Fibroblast of the conjunctiva (primary cell): ENCODE measurements around the gene CELF4.

Experiments used
- DNase-seq: peaks from one replicate; pipeline ENCODE4 v3.0.0-alpha.2; 2010; ENCODE audit warnings: low read depth

CELF4 gene

GRCh38 chr18:37280701-37281393 lies 284.8 kb downstream of the CELF4 start:
- DNase-seq = no peak

- DNase-seq = no peak
Measured at GRCh38 chr18:37277804-37278203, 287.8 kb downstream of the CELF4 start.

- DNase-seq = no peak
Measured at GRCh38 chr18:37276111-37276890, 289.3 kb downstream of the CELF4 start.

GRCh38 chr18:37275237-37275741 lies 290.3 kb downstream of the CELF4 start:
- no peak for DNase-seq

GRCh38 chr18:37274309-37275236 lies 291.0 kb downstream of the CELF4 start:
- no peak for DNase-seq

- no peak for DNase-seq
Measured at GRCh38 chr18:37272841-37273240, 292.8 kb downstream of the CELF4 start.

GRCh38 chr18:37272226-37272625 lies 293.4 kb downstream of the CELF4 start:
- DNase-seq = no peak

GRCh38 chr18:37270666-37271052 lies 294.9 kb downstream of the CELF4 start:
- no peak for DNase-seq

GRCh38 chr18:37270038-37270665 lies 295.4 kb downstream of the CELF4 start:
- DNase-seq = peak; percentile 16

GRCh38 chr18:37266290-37266689 lies 299.3 kb downstream of the CELF4 start:
- no peak for DNase-seq

- no peak for DNase-seq
Measured at GRCh38 chr18:37265382-37265781, 300.2 kb downstream of the CELF4 start.

GRCh38 chr18:37264956-37265355 lies 300.6 kb downstream of the CELF4 start:
- DNase-seq = no peak

GRCh38 chr18:37261988-37262387 lies 303.6 kb downstream of the CELF4 start:
- no peak for DNase-seq

GRCh38 chr18:37261246-37261840 lies 304.3 kb downstream of the CELF4 start:
- no peak for DNase-seq

- no peak for DNase-seq
Measured at GRCh38 chr18:37260367-37261093, 305.1 kb downstream of the CELF4 start.

GRCh38 chr18:37259711-37260110 lies 305.9 kb downstream of the CELF4 start:
- DNase-seq = no peak

GRCh38 chr18:37258819-37259218 lies 306.8 kb downstream of the CELF4 start:
- DNase-seq = no peak

GRCh38 chr18:37258131-37258530 lies 307.5 kb downstream of the CELF4 start:
- no peak for DNase-seq

- no peak for DNase-seq
Measured at GRCh38 chr18:37254973-37255372, 310.6 kb downstream of the CELF4 start.

GRCh38 chr18:37254236-37254754 lies 311.3 kb downstream of the CELF4 start:
- no peak for DNase-seq
